Uterus (tissue), 4 donors: ENCODE measurements around the gene FRMD8. TPM values are rescaled to one million over a fixed set of nuclear protein-coding genes. Genes with fewer than 3 reads are reported as not detected.

Experiments used
- DNase-seq, 2 donors: peaks; one replicate each; pipeline ENCODE4 v3.0.0-alpha.2; 2019 to 2020
- H3K27ac ChIP-seq, 2 donors: fragments of 200-600 bp; sonication (generic); 1 replicate in 1 of 2; 2 replicates in 1 of 2; pipeline ENCODE4 v1.5.1; 2016 to 2018
- H3K27me3 ChIP-seq, 2 donors: fragments of 200-600 bp; sonication (generic); one replicate each; pipeline ENCODE4 v1.5.1; 2018 to 2019; ENCODE audit warnings: control low read depth in 1 of 2
- H3K36me3 ChIP-seq, 2 donors: fragments of 200-600 bp; sonication (generic); one replicate each; pipeline ENCODE4 v1.5.1; 2019; ENCODE audit warnings: control low read depth in 1 of 2
- H3K4me1 ChIP-seq, 2 donors: fragments of 200-600 bp; sonication (generic); one replicate each; pipeline ENCODE4 v1.5.1; 2018 to 2019; ENCODE audit warnings: control low read depth in 1 of 2
- H3K4me3 ChIP-seq, 2 donors: fragments of 200-600 bp; sonication (generic); 1 replicate in 1 of 2; 2 replicates in 1 of 2; pipeline ENCODE4 v1.5.1; 2018 to 2019; ENCODE audit warnings: mild to moderate bottlenecking in 1 of 2
- H3K9me3 ChIP-seq, 2 donors: fragments of 200-600 bp; sonication (generic); one replicate each; pipeline ENCODE4 v1.5.1; 2019; ENCODE audit warnings: control low read depth in 1 of 2
- POLR2A ChIP-seq, 2 donors: fragments of 450-650 bp; IDR thresholded peaks; one replicate each; pipeline ENCODE4 v1.6.1; 2016; ENCODE audit warnings: antibody characterized with exemption in 2 of 2, mild to moderate bottlenecking in 1 of 2, moderate library complexity in 1 of 2
- intact Hi-C: fragments of 100-400 bp; cut with DNase I; formaldehyde crosslinking; loops from one replicate; pipeline ENCODE4 v1.15.1; 2023; ENCODE audit warnings: low total_unique reads
- total RNA-seq, 4 donors: library from RNA; depleted of rRNA in 3 of 4; stranded (reverse); fragments of >200 nt in 3 of 4; gene quantifications; one replicate each; pipeline versions ENCODE4 v1.1.0 to v1.2.4, GENCODE V29; 2014 to 2023
- TF ChIP-seq, protein P1 (sequence below), 4 experiments: fragments of 200-600 bp in 2 of 4; fragments of 450-650 bp in 2 of 4; sonication (generic) in 2 of 4; IDR thresholded peaks; one replicate each; pipeline ENCODE4 v1.5.1; 2016 to 2019; ENCODE audit warnings: antibody characterized with exemption in 4 of 4, mild to moderate bottlenecking in 2 of 4, moderate library complexity in 1 of 4
- donor health status: DM: yes; HTN: yes; CAD: no.

The FRMD8 gene, protein sequence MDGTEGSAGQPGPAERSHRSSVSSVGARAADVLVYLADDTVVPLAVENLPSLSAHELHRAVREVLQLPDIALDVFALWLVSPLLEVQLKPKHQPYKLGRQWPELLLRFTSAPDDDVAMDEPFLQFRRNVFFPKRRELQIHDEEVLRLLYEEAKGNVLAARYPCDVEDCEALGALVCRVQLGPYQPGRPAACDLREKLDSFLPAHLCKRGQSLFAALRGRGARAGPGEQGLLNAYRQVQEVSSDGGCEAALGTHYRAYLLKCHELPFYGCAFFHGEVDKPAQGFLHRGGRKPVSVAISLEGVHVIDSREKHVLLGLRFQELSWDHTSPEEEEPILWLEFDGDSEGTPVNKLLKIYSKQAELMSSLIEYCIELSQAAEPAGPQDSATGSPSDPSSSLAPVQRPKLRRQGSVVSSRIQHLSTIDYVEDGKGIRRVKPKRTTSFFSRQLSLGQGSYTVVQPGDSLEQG
- 100 to 1,000 TPM in 1 of 4 donors, 10 to 100 TPM in 3; 15.9 to 160 (median 41.5) TPM for total RNA-seq

DNA sequence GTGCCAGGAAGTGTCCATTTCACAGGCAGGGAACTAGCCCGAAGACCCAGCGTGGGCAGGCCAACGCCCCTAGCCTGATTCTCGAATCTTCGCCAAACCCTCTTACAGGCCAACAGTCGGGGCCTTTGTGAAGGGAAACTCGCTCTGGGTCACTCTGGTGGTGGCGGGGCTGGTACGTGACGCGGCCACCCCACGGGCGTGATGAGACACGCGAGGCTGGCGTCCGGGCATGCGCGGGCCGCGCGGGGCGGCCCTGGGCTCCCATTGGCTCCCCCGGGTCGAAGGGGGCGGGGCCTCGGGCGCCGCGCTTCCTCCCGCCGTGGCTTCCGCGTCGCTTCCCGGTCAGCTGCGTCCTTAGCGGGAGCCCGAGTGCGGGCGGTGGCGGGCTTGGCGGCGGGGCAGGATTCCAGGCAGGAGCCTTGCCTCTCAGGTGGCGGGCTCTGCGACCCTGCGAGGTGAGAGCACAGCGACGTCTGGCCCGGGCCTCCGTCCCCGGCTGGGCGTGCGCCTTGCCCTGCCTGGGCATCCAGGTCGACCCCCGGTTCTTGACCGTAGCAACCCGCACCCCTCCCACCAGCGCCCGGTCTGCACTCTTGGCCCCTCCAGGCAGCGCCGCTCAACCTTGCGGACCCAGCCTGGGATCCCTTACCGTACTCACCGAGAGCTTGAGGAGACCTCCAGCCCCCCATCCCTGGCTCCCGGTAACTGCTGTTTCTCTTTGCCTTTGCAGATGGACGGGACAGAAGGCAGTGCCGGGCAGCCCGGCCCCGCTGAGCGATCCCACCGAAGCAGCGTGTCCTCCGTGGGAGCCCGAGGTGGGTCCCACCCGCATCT is at the start of gene FRMD8:
Gene FRMD8, plus strand, starts transcription at position 331 of the 834 bp plus-strand sequence. Its CDS starts 400 bp downstream, at position 731.
- peak; percentile 96 to 97 for TF ChIP-seq POLR2A (IDR thresholded peaks at IDR 0.05)
- TF ChIP-seq, protein P1, sequence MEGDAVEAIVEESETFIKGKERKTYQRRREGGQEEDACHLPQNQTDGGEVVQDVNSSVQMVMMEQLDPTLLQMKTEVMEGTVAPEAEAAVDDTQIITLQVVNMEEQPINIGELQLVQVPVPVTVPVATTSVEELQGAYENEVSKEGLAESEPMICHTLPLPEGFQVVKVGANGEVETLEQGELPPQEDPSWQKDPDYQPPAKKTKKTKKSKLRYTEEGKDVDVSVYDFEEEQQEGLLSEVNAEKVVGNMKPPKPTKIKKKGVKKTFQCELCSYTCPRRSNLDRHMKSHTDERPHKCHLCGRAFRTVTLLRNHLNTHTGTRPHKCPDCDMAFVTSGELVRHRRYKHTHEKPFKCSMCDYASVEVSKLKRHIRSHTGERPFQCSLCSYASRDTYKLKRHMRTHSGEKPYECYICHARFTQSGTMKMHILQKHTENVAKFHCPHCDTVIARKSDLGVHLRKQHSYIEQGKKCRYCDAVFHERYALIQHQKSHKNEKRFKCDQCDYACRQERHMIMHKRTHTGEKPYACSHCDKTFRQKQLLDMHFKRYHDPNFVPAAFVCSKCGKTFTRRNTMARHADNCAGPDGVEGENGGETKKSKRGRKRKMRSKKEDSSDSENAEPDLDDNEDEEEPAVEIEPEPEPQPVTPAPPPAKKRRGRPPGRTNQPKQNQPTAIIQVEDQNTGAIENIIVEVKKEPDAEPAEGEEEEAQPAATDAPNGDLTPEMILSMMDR (IDR thresholded peaks at IDR 0.05), result peak in 1 of 4 experiments; percentile 22
- no peaks in the 10 kb centered on the region for H3K9me3 ChIP-seq
- H3K4me1 ChIP-seq, result peaks cover 10 to 38% of the 10 kb centered on the region in 2 donors
- no peaks in the 10 kb centered on the region for H3K27me3 ChIP-seq
- H3K27ac ChIP-seq, result peak within 1 kb of the TSS; percentile 95 to 97
- H3K36me3 ChIP-seq, result no peaks in the 10 kb centered on the region
- peak within 1 kb of the TSS; percentile 67 to 82 for H3K4me3 ChIP-seq
- intact Hi-C loops, result no loop called here
- DNase-seq, result peak; percentile 93

DNA sequence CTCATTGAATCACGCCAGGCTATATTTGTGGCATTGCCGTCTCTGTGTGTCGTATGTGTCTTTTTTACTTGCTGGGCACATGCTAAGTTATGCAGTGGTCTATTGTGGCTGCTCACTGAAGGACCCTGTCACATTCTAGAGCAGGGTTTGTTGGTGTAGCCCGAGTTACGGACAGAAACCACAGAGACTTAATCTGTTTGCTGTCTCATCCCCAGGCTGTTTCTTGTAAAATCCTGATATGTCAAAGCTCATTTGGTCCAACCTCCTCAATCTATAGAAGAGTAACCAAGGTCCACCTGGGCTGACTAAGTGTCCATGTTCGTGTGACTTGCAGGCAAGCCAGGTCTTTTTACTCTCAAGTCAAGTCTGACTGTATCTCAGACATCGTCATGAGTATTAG is 47.8 kb upstream of the FRMD8 start:
- no peak overlapping the region for H3K27ac ChIP-seq
- TF ChIP-seq POLR2A (IDR thresholded peaks at IDR 0.05), result no peak
- TF ChIP-seq, protein P1 (IDR thresholded peaks at IDR 0.05), result no peak
- peaks cover 0 to 6% of the 10 kb centered on the region in 2 donors for H3K4me1 ChIP-seq
- no peaks in the 10 kb centered on the region for H3K36me3 ChIP-seq
- no peak for DNase-seq
- H3K4me3 ChIP-seq, result no peak overlapping the region
- intact Hi-C loops, result no loop called here
- no peaks in the 10 kb centered on the region for H3K9me3 ChIP-seq
- H3K27me3 ChIP-seq, result no peaks in the 10 kb centered on the region

DNA sequence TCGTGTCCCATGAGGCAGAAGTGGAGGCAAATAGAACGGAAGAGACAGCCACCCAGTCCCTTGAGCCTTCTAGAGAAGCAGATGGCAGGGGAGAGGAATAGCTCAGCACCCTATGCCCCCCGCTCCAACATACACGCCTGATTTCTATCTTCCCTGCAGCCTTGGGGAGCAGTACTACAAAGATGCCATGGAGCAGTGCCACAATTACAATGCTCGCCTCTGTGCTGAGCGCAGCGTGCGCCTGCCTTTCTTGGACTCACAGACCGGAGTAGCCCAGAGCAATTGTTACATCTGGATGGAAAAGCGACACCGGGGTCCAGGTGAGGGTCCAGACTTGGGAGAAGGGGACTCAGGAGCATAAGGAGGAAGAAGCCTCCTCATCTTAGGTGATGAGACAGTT is 46.2 kb upstream of the FRMD8 start:
- Histone ChIP-seq H3K4me3 (no peak overlapping the region), H3K27ac (no peak overlapping the region), H3K9me3 (no peaks in the 10 kb centered on the region), H3K4me1 (peaks cover 0 to 3% of the 10 kb centered on the region in 2 donors), H3K36me3 (no peaks in the 10 kb centered on the region), H3K27me3 (no peaks in the 10 kb centered on the region)
- intact Hi-C loops, result no loop called here
- no peak for DNase-seq
- TF ChIP-seq, protein P1 (IDR thresholded peaks at IDR 0.05), result no peak
- no peak for TF ChIP-seq POLR2A (IDR thresholded peaks at IDR 0.05)

DNA sequence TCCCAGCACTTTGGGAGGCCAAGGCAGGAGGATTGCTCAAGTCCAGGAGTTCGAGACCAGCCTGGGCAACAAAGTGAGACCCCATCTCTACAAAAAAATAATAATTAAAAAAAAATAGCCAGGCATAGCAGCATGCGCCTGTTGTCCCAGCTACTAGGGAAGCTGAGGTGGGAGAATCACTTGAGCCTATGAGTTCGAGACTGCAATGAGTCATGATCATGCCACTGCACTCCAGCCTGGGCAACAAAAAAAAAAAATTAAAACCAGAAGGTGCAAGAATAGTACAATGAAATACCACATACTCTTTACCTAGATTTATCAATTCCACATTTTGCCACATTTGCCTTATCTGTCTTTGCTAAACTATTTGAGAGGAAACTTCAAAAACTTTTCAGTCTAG is 44.6 kb upstream of the FRMD8 start:
- Histone ChIP-seq H3K36me3 (no peaks in the 10 kb centered on the region), H3K4me1 (no peaks in the 10 kb centered on the region), H3K27me3 (no peaks in the 10 kb centered on the region), H3K4me3 (no peak overlapping the region), H3K9me3 (no peaks in the 10 kb centered on the region), H3K27ac (no peak overlapping the region)
- no peak for DNase-seq
- intact Hi-C loops, result no loop called here
- TF ChIP-seq, protein P1 (IDR thresholded peaks at IDR 0.05), result no peak
- TF ChIP-seq POLR2A (IDR thresholded peaks at IDR 0.05), result no peak
